NCI-H82 (cell line): ENCODE results near the gene MLLT3.

Experiments used
- DNase-seq: peaks from one replicate; lab custom pipeline; 2025; lab: John Stamatoyannopoulos, UW

The MLLT3 gene

DNA sequence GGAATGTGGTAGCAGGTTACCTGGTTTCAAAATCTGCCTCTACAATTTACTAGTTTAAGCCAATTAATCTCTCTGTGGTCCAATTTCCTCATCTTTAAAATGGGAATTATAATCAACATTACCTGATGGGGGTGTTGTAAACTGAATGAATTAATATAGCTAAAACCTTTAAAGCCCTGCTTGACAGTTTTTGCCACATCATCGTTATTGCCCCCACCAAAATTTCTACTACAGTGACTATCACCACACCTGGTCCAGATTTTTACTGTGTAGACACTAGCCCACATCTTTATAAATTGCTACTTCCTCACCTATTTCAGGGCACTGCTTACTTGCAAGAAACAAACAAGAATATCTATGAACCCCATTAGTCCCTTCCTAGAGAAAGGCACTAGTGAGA lies 65.0 kb downstream of the MLLT3 start:
- DNase-seq: no peak

- DNase-seq: no peak
Observed at GRCh38 chr9:20553558-20554149, 68.6 kb downstream of the MLLT3 start.

GRCh38 chr9:20552874-20553557 lies 69.3 kb downstream of the MLLT3 start:
- DNase-seq: no peak

DNA sequence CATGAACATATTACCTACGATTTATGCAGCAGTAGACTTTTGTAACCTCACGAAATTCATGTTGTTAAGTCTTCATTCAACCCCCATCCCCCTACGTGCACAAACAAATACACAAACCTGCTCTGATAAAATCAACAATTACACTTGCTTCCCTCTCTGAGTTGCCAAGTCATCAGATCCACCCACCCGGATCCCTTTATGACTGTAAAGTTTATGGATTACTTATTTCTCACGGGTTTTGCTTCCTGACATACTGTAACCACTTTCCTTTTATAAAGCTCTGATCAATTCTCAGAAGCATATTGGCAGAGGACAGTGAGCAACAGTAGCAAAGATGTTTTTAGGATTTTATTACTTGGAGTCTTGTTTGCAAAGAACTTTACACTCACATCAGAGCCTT lies 70.5 kb downstream of the MLLT3 start:
- DNase-seq: no peak

- no peak for DNase-seq
Observed at GRCh38 chr9:20551236-20551635, 71.1 kb downstream of the MLLT3 start.

DNA sequence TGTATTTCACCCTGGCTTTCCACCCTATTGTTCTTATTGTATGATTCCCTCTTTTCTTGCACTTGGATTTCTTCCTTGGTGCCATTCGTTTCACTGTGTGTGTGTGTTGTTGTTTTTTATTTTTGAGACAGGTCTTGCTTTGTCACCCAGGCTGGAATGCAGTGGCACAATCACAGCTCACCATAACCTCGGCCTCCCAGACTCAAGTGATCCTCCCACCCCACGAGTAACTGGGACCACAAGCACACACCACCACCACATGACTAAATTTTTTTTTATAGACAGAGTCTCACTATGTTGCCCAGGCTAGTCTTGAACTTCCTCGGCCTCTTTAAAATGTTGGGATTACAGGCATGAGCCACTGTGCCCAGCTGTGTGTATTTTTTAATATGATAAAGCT lies 72.0 kb downstream of the MLLT3 start:
- DNase-seq: no peak

DNA sequence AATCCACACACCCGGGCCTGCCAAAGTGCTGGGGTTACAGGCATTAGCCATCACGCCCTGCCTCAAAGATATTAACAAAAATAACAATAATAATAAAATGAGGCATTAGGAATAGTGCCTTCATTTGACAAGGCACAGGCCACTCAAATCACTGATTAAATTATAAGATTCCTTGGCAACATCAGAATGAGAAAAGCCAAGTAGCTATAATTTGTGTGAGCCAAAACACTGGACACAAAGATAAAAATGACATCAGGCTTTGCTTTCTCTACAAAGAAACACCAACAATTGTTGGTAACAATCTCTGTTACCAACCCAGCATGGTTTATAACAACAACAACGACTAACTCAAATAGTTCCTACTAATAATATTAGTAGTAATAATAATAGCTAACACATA lies 73.2 kb downstream of the MLLT3 start:
- no peak for DNase-seq

DNA sequence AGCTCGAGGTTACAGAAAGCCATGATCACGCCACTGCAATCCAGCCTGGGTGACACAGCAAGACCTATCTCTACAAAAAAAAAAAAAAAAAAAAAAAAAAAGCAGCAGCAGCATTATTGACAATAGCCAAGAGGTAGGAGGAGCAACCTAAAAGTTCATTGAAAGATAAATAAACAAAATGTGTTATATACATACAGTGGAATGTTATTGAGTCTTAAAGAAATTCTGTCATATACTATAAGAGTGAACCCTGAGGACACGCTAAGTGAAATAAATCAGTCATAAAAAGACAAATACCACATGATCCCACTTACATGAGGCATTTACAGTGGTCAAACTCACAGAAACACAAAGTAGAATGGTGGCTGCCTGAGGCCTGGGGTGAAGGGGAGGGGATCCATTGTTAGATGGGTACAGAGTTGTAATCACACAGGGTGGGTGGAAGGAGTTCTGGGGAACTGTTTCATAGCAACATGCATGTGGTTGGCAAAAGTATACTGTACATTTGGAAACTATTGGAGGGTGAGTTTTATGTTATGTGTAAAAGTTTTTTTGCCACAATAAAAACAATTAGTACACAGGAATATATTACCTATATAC lies 77.2 kb downstream of the MLLT3 start:
- no peak for DNase-seq

DNA sequence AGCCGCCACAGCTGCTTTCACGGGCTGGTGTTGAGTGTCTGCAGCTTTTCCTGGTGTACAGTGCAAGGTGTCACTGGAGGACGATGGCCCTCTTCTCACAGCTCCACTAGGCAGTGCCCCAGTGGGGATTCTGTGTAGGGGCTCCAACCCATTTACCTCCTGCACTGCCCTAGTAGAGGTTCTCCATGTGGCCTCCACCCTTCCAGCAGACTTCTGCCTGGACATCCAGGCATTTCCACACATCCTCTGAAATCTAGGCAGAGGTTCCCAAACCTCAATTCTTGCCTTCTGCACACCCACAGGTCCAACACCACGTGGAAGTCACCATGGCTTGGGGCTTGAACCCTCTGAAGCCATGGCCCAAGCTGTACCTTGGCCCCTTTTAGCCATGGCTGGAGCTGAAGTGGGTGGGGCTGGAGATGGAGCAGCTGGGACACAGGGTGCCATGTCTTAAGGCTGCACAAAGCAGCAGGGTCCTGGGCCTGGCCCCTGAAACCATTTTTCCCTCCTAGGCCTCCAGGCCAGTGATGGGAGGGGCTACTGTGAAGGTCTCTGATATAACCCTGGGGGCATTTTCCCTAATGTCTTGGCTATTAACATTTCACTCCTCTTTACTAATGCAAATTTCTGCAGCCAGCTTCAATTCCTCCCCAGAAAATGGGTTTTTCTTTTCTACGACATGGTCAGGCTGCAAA lies 82.0 kb downstream of the MLLT3 start:
- no peak for DNase-seq

GRCh38 chr9:20538956-20539355 lies 83.3 kb downstream of the MLLT3 start:
- no peak for DNase-seq

DNA sequence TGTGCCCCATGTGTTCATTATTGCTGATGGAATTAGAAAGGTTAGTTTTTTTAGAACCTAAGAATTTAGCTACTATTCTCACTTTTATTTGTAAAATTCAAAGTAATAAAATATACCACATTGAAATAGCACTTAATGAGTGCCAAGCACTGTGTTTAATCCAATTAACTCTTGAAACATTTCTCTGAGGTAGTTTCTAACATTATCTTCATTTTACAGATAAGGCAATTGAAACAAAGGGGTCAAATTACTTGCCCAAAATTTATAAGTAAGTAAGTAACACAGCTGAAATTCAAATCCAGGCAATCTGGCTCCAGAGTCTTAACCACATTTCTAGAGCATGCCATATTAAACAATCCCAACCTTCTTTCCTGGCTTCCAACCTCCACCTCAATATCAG lies 84.2 kb downstream of the MLLT3 start:
- DNase-seq: no peak

- no peak for DNase-seq
Observed at GRCh38 chr9:20537294-20537693, 85.0 kb downstream of the MLLT3 start.

- peak; percentile 54 for DNase-seq
Observed at GRCh38 chr9:20532584-20532983, 89.7 kb downstream of the MLLT3 start.

DNA sequence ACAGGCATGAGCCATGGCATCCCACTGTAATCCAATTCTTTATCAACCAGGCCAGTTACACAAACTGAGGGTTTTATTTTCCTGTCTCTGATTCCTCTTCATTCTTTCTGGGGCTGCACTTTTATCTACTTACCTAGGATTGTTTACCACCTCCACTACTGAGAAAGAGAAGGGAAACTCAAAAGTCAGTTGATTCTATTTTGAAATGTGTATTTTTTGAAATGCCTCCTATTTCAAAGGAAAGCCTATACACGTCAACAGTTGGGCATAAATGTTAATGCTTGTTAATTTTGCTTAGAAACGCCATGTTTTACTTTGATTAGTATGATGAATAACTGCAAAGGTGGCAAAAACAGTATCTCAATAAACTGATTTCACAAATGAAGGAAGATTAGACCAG lies 92.5 kb downstream of the MLLT3 start:
- DNase-seq: no peak

DNA sequence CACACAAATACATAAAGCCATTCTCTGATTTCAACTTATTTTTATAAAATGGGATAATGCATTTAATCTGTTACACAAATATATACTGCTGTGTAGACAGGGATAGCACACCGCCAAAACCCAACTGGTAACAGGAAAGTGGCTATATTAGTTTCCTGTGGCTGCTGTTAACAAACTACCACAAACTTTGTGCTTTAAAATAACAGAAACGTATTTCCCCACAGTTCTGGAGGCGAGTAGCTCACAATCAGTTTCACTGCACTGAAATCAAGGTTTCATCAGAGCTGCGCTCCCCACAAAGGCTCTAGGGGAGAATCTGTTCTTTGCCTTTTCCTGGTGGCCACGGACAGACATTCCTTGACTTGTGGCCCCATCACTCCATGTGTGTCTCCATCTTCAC lies 94.0 kb downstream of the MLLT3 start:
- no peak for DNase-seq

- DNase-seq: no peak
Observed at GRCh38 chr9:20526500-20527319, 95.6 kb downstream of the MLLT3 start.

- peak; percentile 14 for DNase-seq
Observed at GRCh38 chr9:20524776-20525175, 97.5 kb downstream of the MLLT3 start.

GRCh38 chr9:20518737-20519136 lies 103.6 kb downstream of the MLLT3 start:
- no peak for DNase-seq

DNA sequence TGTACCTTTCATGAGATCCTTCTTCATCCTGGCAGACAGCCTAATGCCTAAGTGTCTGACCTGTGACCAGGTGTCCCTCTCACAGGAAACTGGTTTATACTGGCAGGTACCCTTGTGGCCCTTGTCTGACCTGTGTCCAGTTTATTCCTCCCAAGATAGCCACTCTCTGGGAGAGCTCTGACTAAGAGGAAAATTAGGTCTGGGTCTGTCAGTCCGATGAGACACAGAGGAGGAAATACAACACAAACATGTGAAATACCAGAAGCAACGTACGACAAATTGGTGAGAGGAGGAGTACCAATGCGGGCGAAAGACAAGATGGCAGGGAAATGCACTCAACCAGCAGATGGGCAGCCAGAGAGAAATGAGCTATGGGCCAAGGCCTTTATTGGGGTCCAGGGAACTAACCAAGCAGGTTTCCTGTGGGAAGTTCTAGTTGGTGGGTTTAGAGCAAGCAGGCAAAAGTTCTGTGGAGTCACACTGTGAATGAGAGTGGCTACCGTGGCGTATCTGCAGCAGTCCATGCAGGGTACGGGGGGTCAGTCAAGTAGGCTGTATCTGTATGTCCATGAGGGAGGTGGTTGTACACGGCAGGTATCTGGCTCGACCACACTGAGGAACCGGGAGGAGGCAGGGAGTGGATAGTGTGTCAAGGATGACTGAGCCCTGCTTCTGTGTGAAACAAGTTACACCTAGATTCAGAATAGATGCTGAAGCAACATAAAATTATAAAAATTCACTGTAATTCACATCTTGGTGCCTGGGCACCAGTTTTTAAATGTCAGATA lies 109.0 kb downstream of the MLLT3 start:
- DNase-seq: no peak

DNA sequence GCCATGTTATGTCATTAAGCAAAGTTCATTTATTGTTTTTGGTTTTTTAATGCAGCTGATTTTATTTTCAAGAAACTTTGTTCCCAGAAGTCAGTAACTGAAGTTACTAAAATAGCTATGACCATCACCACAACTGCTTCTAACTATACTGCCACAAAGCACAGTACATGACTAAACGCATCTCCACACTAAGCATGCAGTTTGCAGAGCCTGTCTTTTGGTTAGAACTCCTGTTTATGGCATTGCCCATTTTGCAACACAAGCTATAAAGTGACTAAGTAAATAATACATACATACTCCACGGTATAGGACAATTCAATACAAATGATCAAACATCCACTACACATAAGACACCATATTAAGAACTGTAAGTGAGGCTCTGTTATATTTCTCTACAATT lies 109.7 kb downstream of the MLLT3 start:
- no peak for DNase-seq

GRCh38 chr9:20512106-20512505 lies 110.2 kb downstream of the MLLT3 start:
- no peak for DNase-seq
